NCI-H1105 treated with DMSO at 0.1 percent for 48 hours (cell line): ENCODE measurements around the gene PRXL2A.
"Not testable (repeated sequence)": the region's sequence is repeated elsewhere in the genome, so short reads cannot be mapped to it uniquely, and the experiment has no call there.

Experiments used
- DNase-seq: peaks from one replicate; lab custom pipeline; 2025; lab: John Stamatoyannopoulos, UW

Gene PRXL2A

GRCh38 chr10:80411267-80411668, 2.9 kb downstream of the PRXL2A start:
- DNase-seq: no peak

GRCh38 chr10:80411681-80412220, 3.4 kb downstream of the PRXL2A start:
- DNase-seq: no peak

GRCh38 chr10:80412486-80412885, 4.1 kb downstream of the PRXL2A start:
- DNase-seq: no peak

GRCh38 chr10:80413271-80413996, 5.1 kb downstream of the PRXL2A start:
- DNase-seq: no peak

GRCh38 chr10:80414142-80414895, 6.0 kb downstream of the PRXL2A start:
- no peak for DNase-seq

DNA sequence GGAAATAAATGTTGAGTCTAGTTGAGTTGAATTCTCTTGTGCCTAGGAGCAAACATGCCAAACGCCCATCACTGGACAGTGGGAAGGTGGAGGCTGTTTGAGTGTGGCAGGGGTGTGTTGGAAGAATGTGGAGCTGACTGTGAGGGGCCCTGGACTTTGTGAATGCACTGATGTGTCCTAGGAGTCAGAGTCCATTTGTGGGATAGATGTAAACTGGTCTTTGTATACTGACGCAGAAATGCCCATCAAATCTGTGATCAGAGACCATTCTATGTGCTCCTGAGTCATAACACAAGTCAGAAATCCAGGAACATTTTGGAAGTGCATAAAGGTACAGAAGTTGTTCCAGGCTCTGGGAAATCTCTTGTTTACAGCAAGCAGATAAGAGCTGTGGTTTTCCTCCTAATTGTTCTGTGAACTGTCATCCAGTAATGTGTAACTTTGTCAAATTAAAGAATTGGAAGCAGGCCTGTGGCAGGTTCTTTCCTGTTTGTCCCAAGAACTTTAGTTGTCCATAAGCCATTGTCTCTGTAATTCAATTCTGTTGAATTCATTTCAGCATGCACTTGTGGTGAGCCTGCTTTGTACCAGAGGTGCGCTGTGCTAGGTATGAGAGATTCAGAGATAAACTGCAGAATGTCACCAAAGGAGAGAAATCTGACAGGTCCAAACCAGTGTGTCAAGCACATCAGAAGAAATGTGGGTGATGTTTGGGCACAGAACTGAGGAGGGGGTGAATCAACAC, 7.6 kb downstream of the PRXL2A start:
- DNase-seq: no peak

DNA sequence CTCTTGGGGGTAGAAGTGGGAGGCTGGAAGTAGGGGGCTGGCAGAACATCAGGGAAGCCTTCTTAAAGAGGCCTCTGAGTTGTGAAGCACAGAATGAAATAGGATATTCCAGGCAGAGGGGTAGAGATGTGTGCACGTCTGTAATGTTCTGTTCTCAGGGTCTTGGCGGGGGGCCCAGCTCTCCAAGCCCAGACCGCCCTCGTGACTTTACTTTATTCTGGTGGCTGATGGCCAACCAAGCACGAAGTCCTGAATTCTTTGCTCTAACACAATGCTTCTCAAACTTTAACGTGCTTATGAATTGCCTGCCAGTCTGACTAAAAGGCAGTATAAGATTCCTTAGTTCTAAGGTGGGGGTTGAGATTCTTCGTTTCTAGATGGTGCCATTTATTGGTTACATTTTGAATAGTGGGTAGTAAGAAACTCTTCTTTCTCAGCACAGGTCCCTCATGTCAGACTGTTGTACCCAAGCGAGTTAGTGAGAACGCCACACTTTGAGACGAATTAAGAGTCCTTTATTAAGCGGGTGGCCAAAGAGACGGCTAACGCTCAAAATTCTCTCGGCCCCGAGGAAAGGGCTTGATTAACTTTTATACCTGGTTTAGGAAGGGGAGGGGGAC, 8.2 kb downstream of the PRXL2A start:
- DNase-seq: no peak

GRCh38 chr10:80417256-80417655, 8.9 kb downstream of the PRXL2A start:
- DNase-seq: not testable (repeated sequence)

DNA sequence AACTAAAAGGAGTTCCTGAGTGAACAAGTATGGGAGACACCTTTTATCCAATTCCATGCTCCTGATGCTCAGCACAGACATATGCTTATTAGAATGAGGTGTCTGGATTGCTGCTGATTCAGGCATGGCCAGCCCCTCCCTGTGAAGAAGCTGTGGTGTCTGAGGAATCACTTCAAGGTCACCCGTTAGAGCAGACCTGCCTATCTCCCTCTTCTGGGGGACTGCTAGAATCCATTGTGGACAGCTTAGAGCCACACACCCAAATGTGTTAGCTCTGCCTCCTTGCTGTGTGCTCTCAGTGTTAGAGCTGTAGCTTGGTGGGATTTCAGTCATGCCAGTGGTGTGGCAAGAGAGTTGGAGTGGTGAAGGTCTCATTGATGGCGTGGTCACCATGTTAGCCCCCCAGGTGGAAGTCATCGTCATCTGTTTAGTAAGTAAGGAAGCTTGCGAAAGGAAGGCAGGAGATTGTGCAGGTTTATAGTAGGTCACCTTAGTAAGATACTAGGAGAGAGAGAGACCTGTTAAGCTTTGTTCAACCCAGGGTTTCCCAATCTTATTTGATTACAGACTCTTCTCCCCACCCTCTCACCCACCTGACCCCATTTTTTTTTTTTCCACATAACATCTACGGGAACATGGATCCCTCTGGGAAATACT, 12.8 kb downstream of the PRXL2A start:
- DNase-seq: no peak

DNA sequence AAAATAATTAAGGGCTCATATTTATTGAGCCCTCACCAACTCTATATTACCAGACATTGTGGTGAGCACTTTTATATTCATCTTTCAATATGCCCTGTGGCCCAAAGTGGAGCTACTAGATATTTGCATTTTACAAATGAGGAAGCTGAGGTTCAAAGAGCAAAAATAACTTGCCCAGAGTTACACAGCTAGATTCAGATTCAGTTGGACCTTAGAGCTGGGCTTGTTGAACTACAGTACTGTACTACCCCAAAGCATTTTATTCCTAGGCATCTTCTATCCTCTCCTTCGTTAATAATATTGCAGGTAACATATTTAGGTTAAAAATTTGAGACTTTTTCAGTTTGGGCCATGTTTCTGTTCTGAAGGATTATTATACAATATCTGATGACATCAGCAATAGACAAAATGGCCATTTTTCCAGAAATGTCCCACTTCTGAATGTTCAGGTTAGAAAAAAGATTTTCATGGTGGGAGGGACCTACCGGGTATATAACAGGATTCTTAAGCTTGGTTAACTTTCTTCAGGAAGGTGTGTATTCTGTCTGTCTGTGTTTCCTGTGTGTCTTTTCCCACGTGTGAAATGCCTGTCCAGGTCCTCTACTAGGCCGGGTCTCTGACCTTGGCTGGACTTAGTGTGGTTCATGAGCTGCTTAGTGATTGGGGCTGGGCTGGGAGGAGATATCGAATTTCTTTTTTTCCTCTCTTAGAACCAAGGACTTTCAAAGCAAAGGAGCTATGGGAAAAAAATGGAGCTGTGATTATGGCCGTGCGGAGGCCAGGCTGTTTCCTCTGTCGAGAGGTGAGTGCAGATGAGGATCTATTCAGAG, 13.6 kb downstream of the PRXL2A start:
- DNase-seq: no peak

- DNase-seq: no peak
These were observed 17.6 kb downstream of the PRXL2A start for GRCh38 chr10:80425901-80426300.

GRCh38 chr10:80427541-80427940, 19.2 kb downstream of the PRXL2A start:
- no peak for DNase-seq

DNA sequence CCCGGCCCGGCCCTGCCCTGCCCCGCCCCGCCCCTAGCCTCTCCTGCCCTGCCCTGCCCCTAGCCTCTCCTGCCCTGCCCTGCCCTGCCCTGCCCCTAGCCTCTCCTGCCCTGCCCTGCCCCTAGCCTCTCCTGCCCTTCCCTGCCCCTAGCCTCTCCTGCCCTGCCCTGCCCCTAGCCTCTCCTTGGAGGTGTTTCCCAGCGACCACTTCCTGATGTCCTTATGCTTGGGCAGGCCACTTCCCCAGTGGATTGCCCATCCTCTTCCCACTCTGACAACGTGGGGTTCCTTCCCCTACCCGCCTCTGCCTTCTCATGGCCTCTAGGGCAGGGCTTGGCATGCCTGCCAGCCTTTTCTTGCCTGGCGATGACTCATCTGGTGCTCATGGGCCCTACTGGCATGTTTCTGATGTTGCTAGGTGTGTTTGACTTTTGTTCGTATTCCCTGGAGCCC, 21.2 kb downstream of the PRXL2A start:
- DNase-seq: no peak

GRCh38 chr10:80433134-80433533, 24.8 kb downstream of the PRXL2A start:
- no peak for DNase-seq

GRCh38 chr10:80436446-80437098, 28.2 kb downstream of the PRXL2A start:
- no peak for DNase-seq

DNA sequence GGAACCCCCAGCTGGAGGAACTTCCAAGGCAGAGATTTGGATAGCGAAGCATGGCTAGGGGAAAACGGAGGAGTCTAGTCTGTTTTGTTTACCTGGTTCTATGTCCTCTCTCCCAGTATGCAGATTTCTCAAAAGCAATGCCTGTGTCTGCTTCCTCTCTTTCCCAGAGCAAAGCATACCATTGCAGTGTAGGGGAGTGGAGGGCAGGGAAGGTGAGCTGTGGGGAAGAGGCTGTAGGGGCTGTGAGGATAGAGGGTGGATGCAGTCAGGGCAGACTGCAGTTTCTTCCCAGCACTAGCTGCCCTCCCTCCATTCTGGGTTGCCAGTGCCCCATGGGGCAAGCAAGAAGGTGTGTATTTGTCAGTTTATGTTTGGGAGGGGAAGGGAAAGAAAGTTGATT, 28.9 kb downstream of the PRXL2A start:
- no peak for DNase-seq

GRCh38 chr10:80441831-80442230, 33.5 kb downstream of the PRXL2A start:
- no peak for DNase-seq

- no peak for DNase-seq
These were observed 34.5 kb downstream of the PRXL2A start for GRCh38 chr10:80442879-80443278.

DNA sequence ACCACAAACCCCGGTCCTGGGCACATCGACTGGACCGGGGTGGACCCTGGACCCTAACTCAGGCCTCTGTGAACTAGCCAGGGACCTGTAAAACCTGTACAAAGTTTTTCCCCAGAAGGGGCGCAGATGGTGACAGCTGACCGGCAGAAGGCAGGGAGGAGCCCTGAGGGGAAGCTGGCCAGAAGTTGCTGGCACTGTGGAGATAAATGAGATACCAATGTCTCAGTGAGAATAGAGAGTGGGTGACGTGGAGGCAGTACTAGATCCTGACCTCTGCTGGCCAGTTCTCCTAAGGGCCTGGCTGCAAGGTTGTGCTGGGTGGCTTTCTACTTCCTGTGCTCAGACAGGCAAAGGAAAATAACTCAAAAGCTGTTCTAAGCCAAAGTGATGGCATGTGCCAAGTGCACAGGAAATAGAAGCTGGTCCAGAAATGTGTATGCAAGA, 35.2 kb downstream of the PRXL2A start:
- no peak for DNase-seq

- no peak for DNase-seq
These were observed 35.8 kb downstream of the PRXL2A start for GRCh38 chr10:80444124-80444523.
